GM12801 (cell line): ENCODE results near the gene PRKN.

Source experiments
- CTCF ChIP-seq: IDR thresholded peaks from one replicate; pipeline ENCODE4 v1.5.1; 2011; ENCODE audit warnings: control low read depth; ENCODE audit not compliant: insufficient read length; ENCODE audit errors: extremely low read depth

The PRKN gene

DNA sequence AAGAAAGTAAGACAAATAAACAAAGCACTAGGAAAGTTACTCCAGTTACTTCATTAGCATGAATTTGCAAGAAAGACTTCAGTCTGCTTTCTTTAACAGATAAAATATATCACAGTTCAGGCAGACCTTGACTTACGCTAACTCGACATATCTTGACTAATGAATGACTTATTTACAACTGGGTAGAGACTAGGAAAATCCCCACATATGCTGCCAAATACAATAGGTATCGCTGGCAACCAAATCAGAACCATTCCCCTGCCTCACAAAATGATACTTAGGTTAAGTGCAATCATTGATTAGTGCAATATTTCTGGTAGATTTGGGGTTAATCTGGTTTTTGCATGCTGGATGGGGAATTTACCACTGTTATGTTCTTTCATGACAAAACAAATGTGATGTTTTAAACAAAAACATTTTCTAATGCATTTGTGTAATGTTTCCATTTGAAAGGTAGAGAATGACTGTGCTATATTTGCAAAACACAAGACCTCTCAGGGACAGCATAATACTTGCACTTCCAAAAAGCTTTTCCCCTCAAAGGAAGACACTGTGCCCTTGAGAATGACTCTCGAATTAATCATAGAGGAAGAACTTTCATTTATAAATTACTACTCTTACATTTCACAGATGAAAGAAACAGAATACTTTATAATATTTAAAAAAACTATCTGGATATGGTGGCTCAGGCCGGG is 101.6 kb downstream of the PRKN start:
- no peak for TF ChIP-seq CTCF

DNA sequence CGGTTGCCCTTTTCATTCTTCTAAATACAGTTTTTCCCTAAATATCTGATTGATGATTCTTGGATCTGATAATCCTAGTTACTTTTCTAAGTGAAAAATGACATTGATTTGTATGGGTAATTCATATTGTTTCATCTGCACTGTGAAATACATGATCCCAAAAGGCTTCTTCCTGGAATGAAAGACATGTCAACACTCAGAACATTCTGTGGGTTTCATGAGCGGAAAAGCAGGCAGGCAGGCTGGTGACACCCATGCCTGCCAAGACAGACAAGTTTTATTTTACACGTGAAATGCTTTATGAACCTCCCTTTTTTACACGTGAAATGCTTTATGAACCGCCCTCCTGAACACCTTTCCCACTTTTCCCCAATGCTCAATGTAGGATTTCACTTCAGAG is 105.0 kb downstream of the PRKN start:
- no peak for TF ChIP-seq CTCF

- no peak for TF ChIP-seq CTCF
Measured at GRCh38 chr6:162621246-162621645, 106.3 kb downstream of the PRKN start.

DNA sequence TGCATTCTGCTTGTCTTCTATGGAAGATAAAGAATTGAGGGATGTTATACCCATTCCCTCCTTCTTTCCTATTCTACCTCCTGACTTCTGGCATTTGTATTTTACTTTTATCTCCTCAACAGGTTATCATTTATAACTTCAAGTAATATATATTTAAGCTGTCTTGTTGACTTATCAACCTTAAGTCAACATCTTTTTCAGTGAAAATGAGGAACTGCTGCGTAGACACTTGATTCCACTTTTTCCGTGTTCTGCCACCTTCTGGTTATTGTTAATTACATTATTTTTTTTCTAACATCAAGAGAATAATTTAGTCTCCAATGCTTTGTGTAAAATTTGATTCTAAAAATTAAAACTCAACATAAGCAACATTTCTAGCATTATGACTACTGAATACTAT is 107.5 kb downstream of the PRKN start:
- TF ChIP-seq CTCF = no peak

- TF ChIP-seq CTCF = no peak
Measured at GRCh38 chr6:162618448-162619002, 109.0 kb downstream of the PRKN start.

DNA sequence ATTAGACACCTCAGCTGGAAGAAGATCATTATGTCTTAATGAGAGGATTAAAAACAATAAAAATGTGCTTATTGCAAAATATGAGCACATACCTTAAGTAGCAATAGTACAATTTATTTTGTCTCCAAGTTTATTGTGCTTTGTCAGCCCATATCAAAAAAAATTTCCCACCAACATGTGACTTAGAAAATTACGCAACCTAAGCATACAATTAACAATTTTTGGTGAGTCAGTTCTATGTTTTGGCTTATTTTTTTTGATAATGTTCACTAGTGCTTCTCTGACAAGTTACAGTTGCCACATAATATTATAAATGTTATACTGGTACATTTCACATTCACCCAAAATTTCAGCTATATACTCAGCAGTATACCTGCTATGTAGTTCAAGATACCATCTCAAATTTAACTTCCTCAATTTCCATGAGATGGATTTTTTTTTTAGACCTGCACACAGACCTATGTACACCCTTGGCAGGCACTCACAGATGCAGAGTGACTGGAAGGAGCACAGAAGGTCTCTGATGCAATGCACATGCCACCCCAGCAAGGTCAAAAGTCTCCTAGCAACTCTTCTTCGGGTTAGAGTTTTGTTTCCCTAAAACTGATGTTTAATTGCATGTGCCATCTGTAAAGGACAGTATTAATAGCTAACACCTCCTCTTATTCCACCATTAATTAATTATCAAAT is 112.4 kb downstream of the PRKN start:
- no peak for TF ChIP-seq CTCF

DNA sequence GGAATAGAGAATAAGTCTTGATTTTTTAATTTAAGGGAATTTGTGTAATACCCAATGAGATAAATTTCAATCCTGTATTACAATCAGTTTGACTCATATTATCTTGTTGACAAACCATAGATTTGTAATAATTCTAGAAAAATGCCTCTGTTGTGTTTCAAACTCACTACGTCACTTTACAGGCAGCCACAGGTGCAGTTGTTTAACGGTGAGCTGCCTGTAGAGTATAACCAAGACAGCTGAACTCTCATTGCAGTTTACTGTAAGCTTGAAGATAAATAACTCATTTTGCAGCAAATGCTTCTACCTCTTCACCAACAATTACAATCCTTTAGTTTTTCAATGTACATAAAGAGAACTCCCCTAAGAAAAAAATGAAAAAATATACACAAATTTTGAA is 114.3 kb downstream of the PRKN start:
- no peak for TF ChIP-seq CTCF
